GM19035 (cell line): ENCODE results near the gene TPP2.
A peak's percentile ranks its signal among the peaks of the same experiment; 100 is the strongest.

ENCODE experiments used
- ATAC-seq: cut with Tn5 transposase; IDR thresholded peaks from one replicate; pipeline ENCODE4 v1.9.1; 2021; ENCODE audit not compliant: unreplicated experiment

Gene TPP2

DNA sequence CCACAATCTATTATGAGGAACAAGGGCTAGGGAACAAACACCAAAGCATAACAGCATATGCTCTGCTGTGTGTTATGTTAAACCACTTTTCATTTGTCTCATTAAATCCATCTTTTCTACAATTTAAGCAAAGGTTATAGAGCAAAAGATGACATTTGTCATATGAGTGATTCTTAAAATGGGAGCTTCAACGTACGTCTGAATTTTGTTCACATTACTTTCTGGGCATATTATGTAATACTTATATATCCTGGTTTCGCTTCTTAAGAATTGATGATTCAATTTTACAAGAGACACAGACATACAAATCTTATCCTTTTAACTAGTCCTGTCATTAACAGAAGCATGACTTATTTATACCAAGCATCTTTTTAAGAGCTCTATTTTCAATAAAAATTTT lies 3.3 kb upstream of the TPP2 start:
- ATAC-seq: no peak

DNA sequence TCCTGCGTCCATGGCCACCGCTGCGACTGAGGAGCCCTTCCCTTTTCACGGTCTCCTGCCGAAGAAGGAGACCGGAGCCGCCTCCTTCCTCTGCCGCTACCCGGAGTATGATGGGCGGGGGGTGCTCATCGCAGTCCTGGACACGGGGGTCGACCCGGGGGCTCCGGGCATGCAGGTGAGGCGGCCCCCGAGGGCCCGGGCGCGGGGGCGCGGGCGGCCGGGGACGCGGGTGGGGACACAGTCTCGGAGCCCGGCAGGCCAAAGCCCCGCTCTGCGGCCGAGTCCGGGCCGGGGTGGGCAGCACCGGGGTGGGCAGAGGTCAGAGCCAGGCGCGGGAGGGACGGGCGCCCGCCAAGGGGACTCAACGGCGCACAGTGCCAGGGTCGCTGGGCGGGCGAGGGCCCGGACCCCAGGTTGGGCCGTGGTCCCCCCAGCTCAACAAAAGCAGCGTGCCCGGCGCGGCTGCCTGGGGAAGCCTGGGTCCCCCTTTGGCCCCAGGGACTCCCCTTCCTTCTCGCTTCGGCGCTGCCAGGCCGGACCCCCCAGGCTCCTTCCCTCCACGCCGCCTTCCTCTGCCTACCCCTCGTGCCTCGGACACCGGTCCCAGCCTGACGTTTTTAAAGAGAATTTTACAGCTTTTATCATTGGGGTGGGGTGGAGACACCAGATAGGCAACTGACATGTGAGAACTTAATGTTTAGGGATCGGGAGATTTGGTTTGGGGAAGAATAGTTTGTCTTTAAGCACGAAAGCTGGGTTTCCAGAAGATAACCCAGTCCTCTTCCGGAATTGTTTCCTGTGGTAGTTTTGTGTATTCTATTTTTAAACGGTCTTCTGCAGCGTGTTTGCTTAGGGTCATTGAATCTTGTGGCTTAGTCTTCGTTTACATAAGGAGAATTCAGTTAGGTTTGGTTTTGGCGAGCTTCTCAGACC lies 509 bp downstream of the TPP2 start:
- peak; percentile 23 for ATAC-seq

DNA sequence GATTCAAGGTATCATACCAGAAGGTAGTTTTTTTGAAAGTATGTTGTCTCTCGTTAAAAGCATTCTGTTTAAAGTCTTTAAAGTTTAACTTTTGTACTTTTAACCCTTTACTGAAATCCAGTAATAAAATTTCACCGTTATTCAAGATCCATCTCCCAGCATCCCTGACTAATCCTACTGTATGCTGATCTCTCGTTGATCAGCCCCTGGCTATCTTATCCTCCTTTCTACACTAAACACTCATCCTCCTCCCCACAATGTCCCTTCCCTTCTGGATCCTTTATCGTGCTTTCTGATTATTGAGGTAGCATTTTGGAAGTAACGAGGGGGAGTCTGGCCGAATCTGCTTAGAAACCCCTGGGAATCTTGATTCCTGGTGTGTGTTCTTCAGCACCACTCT lies 1.3 kb downstream of the TPP2 start:
- ATAC-seq: no peak

DNA sequence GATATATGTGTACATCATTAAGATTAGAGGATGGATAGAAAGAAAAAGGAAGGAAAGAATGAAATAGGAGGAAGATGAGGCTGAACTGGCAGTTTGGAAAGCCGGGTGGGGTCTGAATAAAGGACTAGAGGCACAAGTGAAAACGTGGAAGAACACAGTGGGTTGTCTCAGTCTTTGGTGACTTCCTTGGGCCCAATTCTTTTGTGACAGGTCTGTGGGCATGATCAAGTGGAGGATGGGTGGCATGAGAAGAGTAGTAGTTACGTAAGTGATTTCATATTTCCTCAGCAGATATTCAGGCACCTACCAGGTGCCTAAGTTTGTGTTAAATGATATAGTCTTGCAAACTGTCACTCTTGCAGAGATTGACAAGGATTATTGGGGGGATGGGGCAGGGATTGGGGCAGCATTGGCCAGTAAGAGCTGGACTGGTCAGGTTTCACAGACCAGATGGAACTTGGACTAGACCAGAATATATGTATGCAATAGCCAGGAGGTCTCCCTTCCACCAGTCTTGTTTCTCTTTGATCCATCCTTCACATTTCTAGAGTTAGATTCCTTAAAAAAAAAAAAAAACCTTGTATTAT lies 2.7 kb downstream of the TPP2 start:
- no peak for ATAC-seq

GRCh38 chr13:102606537-102607309 lies 9.9 kb downstream of the TPP2 start:
- no peak for ATAC-seq

DNA sequence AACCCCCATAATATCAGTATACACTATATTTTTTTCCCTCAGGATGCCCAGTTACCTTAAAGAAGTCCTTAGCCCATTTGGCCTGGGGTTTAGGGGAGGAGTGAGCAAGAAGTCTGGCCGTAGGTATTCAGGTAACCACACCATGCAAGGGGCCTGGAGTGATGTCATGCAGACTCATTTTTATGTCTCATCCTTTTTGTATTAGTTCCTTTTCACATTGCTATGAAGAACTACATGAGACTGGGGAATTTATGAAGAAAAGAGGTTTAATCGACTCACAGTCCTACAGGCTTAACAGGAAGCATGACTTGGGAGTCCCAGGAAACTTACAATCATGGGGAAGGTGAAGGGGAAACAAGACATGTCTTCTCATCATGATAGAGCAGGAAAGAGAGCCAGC lies 12.2 kb downstream of the TPP2 start:
- ATAC-seq: no peak

DNA sequence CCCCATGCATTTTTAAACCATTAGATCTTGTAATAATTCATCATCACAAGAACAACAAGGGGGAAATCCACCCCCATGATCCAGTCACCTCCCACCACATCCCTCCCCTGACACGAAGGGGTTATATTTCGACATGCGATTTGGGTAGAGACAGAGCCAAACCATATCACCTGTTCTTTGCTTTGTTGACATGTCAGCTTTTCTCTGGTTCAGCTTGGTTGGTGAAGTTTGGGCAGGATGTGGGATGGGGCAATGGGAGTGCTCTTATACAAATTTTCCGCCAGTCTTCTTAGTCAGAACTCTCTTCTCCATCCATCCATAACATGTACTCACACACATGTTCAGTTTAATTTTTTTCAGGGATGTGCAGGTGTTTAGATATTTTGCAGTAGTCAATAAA lies 12.9 kb downstream of the TPP2 start:
- ATAC-seq: no peak

DNA sequence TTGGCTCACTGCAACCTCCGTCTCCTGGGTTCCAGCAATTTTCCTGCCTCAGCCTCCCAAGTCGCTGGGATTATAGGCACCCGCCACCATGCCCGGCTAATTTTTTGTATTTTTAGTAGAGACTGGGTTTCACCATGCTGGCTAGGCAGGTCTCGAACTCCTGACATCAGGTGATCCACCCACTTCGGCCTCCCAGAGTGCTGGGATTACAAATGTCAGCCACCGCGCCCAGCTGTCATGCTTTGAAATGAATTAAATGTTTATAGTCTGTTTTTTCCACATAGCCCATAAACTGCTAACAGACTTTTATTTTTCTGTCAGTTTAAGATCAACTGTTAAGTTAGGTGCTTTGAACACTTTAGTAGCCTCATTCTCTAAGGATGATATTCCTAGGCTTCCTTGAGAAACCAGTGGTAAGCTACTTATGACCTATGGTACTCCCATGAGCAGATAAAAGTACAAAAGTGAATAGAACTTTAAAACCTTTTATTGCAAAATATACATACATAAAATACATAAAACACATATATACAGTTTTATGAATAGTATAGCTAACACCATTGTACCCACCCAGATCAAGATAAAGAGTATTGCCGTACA lies 13.6 kb downstream of the TPP2 start:
- no peak for ATAC-seq

DNA sequence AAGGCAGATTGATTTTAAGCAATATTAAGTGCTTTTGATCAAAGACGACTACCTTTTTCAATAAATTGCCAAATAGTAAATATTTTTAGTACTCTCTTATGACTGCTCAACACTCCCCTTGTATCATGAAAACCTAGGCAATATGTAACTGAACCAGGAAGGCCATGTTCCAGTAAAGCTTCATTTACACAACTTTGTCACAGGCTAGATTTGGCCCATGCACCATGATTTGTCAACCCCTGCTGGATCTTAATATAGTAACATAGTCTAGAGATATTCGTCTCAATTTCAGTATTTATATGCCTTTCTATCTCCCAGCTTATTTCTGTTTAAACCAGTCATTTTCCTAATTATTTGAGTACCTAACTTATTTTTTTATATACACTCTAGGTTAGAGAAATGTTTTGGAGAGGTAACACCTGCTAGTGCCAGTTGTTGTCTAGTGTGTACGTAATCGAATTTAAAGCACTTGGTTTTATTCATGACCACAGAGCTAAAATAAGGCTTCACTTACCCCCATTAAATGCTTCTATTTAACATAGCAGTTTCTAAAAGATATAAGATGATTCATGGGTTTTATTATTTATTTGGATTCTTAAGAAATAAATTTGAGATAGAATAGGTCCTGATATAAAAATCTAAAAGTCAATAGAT lies 21.0 kb downstream of the TPP2 start:
- no peak for ATAC-seq

- no peak for ATAC-seq
Measured at GRCh38 chr13:102620516-102620915, 23.7 kb downstream of the TPP2 start.

DNA sequence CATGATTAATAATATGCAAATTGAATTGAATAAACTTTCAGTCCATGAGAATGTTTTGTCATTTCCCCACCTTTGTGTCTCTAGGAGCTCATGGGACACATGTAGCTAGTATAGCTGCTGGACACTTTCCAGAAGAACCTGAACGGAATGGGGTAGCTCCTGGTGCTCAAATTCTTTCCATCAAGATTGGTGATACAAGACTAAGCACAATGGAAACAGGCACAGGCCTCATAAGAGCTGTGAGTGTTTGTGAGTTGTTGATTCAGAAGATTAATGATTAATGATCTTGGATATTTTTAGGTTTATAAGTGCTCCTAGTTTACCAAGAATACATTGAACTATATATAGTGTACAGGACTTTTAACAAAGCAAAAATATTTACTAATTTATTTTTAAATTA lies 30.1 kb downstream of the TPP2 start:
- ATAC-seq: no peak

- no peak for ATAC-seq
Measured at GRCh38 chr13:102628559-102628958, 31.8 kb downstream of the TPP2 start.

DNA sequence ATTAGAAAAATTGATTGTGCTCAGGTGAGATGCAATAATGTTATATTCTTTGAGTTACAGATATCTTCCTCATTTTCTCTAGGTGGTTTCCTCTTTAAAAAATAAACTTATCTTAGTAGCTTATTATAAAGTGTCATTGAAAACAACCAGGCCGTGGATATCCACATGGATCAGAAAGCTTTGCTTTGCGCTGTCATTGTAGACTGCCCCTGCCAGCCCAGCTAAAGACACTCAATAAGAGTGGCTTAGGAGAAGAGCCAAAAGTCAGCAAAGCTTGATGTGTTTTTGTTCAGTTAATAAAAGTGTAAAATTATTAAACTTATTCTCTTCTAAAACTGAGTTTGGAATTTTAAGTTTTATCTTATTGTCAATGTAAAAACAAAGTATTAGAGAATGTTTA lies 34.4 kb downstream of the TPP2 start:
- no peak for ATAC-seq

DNA sequence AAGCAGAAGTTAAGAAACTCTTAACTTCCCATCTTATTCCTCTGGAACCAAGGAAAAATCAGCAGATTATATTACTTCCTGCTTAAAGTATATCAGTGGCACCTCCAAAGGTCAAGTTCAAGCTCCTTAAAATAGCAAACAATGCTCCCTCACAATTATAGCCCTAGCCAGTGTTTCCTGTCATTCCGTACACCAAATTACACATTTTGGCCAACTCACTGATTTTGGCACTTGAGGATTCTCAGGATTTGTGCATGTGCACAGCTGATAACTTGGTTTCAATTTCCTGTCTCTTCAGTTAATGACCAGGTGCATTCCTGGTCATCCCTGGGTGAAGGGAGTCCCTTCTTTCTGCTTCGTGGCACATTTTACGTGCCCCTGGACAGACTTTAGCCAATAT lies 42.0 kb downstream of the TPP2 start:
- ATAC-seq: no peak

DNA sequence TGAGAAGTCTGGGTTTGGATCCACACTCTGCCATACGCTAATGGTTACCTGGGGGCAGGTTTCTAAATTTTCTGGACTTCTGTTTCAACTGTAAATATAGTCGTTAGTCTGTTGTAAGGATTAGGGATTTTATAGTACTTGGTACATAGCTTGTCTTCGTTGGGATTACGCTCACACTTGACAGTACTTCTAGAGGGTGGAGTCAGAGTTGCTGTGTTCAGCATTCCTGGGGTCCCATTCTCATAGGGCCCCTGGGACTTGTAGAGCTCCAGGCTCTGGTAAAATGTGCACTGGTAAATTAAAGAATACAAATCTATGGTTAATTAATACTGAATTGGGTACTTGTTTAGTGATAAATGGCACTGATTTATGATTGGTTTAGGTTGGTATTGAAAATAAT lies 45.2 kb downstream of the TPP2 start:
- no peak for ATAC-seq

DNA sequence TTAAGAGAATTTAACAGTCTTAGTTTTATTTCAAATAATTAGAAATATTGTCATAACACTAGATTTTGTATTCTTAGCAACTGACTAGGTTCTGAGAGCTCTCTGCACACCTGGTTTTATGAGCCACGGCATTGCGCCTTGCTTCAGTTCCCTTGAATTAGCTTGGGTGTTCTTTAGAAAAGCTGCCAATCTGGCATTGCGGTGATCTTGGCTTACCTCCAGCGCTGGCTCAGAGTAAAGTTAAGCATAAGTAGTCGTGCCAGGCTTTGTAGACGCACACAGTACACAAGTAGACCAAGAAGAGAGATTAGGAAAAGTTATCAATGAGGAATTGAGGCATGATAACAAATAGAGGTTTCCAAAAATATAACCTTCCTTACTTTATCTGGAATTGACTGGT lies 45.7 kb downstream of the TPP2 start:
- ATAC-seq: no peak

DNA sequence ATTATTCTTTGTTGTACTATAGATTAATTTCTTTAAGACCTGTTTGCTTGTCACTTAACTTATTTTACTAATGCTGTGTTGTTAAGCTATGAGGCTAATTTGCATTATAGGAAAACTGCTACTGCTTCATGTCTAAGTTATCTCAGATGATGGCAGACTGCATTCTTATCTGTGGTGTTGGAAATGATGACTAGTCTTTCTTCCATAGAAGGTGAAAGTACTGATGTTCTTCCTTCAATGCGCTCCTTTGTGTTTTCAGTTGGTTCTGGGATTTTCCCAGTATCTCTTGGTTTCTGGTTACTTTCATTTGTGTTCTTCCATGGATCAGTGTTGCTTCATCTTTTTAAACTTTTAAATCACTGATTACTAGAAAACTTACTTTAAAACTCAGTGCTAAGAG lies 46.9 kb downstream of the TPP2 start:
- ATAC-seq: no peak

GRCh38 chr13:102645701-102646100 lies 48.9 kb downstream of the TPP2 start:
- no peak for ATAC-seq

- ATAC-seq: no peak
Measured at GRCh38 chr13:102648046-102648445, 51.3 kb downstream of the TPP2 start.

DNA sequence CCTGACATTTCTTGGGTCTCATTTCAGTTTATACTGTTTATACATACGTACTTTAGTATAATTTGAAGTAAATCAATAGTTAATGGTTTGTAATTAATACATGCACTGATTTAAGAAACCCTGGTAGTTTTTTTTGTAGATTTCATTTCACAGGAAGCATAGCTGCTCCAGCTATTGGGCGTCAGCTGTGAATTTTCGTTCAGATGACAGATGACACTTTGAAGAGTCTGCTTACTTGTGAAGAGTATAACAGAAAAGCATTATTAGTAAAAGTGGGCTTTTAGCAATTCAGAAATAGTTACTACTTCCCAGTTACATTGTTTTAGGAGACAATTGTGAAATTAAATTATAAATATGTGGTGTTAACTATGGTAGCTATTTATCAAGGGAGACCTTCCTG lies 53.7 kb downstream of the TPP2 start:
- ATAC-seq: no peak

GRCh38 chr13:102651392-102651791 lies 54.6 kb downstream of the TPP2 start:
- no peak for ATAC-seq
